HEK293T (cell line): ENCODE data around the gene CRYBB3.

Experiments used
- CTCF ChIA-PET: fragments of 350-600 bp; formaldehyde crosslinking; extraction: SDS; loops from one replicate; lab custom pipeline; 2021; ENCODE audit warnings: antibody characterized with exemption, inconsistent platforms; lab: Yijun Ruan, JAX
- POLR2A ChIA-PET: fragments of 350-600 bp; formaldehyde crosslinking; extraction: SDS; loops from one replicate; lab custom pipeline; 2020; ENCODE audit warnings: antibody characterized with exemption, inconsistent platforms; lab: Yijun Ruan, JAX
- DNase-seq: peaks from one replicate; pipeline ENCODE4 v3.0.0; 2012; ENCODE audit warnings: mixed read lengths; ENCODE audit errors: extremely low spot score
- ARNT ChIP-seq: fragments of 450-650 bp; IDR thresholded peaks from 2 replicates; pipeline ENCODE4 v1.6.1; 2017; ENCODE audit warnings: mild to moderate bottlenecking
- BHLHE40 ChIP-seq: fragments of 450-650 bp; IDR thresholded peaks from 2 replicates; pipeline ENCODE4 v1.6.1; 2016; ENCODE audit warnings: mild to moderate bottlenecking, moderate library complexity, borderline replicate concordance
- CTBP1 ChIP-seq: fragments of 450-650 bp; IDR thresholded peaks from 2 replicates; pipeline ENCODE4 v1.6.1; 2016; ENCODE audit warnings: borderline replicate concordance
- ELF4 ChIP-seq: fragments of 450-650 bp; IDR thresholded peaks from 2 replicates; pipeline ENCODE4 v1.6.1; 2017; ENCODE audit warnings: antibody characterized with exemption
- FOXA1 ChIP-seq: fragments of 450-650 bp; IDR thresholded peaks from 2 replicates; pipeline ENCODE4 v1.6.1; 2016; ENCODE audit warnings: mild to moderate bottlenecking
- FOXK2 ChIP-seq: fragments of 450-650 bp; IDR thresholded peaks from 2 replicates; pipeline ENCODE4 v1.6.1; 2016; ENCODE audit warnings: mild to moderate bottlenecking
- FOXM1 ChIP-seq: fragments of 450-650 bp; IDR thresholded peaks from 2 replicates; pipeline ENCODE4 v1.6.1; 2017; ENCODE audit warnings: mild to moderate bottlenecking, borderline replicate concordance
- HDGF ChIP-seq: fragments of 450-650 bp; IDR thresholded peaks from 2 replicates; pipeline ENCODE4 v1.6.1; 2017; ENCODE audit warnings: antibody characterized with exemption, borderline replicate concordance
- L3MBTL2 ChIP-seq: fragments of 450-650 bp; conservative IDR thresholded peaks from 2 replicates; pipeline ENCODE4 v1.6.1; 2016; ENCODE audit warnings: mild to moderate bottlenecking
- LEF1 ChIP-seq: fragments of 450-650 bp; IDR thresholded peaks from 2 replicates; pipeline ENCODE4 v1.6.1; 2017; ENCODE audit warnings: mild to moderate bottlenecking, borderline replicate concordance
- NFRKB ChIP-seq: fragments of 450-650 bp; IDR thresholded peaks from 2 replicates; pipeline ENCODE4 v1.6.1; 2016; ENCODE audit warnings: mild to moderate bottlenecking, moderate library complexity
- SP1 ChIP-seq: fragments of 450-650 bp; IDR thresholded peaks from 2 replicates; pipeline ENCODE4 v1.6.1; 2017
- SUZ12 ChIP-seq: fragments of 450-650 bp; IDR thresholded peaks from 2 replicates; pipeline ENCODE4 v1.6.1; 2016; ENCODE audit warnings: mild to moderate bottlenecking
- TARDBP ChIP-seq: fragments of 450-650 bp; IDR thresholded peaks from 2 replicates; pipeline ENCODE4 v1.6.1; 2016
- ZNF384 ChIP-seq: fragments of 450-650 bp; IDR thresholded peaks from 2 replicates; pipeline ENCODE4 v1.6.1; 2016
- TF ChIP-seq, protein P1 (sequence below): fragments of 450-650 bp; IDR thresholded peaks from 2 replicates; pipeline ENCODE4 v1.6.1; 2016

CRYBB3 gene

DNA sequence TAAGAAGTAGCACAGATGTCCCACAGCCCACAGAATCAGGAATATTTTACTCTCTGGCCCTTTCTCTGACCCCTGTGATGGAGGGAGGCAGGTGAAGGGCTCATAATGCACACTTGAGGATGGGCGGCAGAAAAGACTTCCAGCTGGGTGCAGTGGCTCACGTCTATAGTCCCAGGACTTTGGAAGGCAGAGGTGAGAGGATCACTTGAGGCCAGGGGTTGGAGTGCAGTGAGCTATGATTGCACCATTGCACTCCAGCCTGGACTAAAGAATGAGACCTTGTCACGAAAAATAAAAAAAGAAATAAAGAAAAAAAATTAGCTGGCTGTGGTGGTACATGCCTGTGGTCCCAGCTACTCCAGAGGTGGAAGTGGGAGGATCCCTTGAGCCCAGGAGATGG is 13.5 kb upstream of the CRYBB3 start:
- no peak for TF ChIP-seq FOXA1
- TF ChIP-seq L3MBTL2: no peak
- TF ChIP-seq SP1: no peak
- TF ChIP-seq, protein P1, sequence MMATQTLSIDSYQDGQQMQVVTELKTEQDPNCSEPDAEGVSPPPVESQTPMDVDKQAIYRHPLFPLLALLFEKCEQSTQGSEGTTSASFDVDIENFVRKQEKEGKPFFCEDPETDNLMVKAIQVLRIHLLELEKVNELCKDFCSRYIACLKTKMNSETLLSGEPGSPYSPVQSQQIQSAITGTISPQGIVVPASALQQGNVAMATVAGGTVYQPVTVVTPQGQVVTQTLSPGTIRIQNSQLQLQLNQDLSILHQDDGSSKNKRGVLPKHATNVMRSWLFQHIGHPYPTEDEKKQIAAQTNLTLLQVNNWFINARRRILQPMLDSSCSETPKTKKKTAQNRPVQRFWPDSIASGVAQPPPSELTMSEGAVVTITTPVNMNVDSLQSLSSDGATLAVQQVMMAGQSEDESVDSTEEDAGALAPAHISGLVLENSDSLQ: no peak
- TF ChIP-seq LEF1: no peak
- POLR2A ChIA-PET: no interaction called here
- CTCF ChIA-PET: no interaction called here
- DNase-seq: no peak

DNA sequence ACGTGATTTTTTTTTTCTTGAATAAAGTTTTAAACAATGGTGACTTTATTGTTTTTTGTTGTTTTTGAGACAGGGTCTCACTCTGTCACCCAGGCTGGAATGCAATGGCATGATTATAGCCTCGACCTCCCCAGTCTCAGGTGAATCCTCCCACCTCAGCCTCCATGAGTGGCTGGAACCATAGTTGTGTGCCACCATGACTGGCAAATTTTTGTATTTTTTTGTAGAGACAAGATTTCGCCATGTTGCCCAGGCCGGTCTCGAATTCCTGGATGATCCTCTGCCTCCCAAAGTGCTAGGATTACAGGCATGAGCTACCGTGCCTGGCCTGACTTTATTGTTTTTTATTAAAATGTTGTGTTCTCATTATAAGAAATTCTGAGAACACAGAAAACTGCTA is 12.2 kb upstream of the CRYBB3 start:
- POLR2A ChIA-PET: no interaction called here
- CTCF ChIA-PET: interaction anchor here (0.7 to 1.6 kb wide), 2 partner anchors 14 to 542 kb away, joined by 6 read pairs; no protein-coding TSS in a partner anchor
- TF ChIP-seq TARDBP (no peak), ELF4 (no peak), ARNT (no peak), FOXK2 (no peak), SUZ12 (no peak), HDGF (no peak), FOXA1 (no peak), LEF1 (no peak), FOXM1 (no peak)
- TF ChIP-seq, protein P1: no peak

DNA sequence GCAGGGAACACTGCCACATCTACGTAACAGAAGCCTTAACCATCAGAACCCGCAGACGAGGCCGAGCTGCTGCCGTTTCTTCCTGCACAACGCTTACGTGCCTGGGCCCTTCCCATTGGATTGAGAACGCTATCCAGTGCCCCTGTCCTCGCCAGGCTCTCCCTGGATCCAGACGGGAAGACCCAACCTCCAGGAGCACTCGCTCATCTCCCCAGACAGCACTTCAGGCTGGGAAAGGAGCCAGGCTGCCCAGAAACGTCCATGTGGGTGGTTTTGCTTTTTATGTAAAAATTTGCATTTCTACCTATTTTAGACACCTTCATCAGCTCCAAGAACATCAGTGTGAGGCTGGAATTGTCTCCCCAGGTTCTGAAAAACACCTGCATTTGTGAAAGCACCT is 7.3 kb upstream of the CRYBB3 start:
- ChIA-PET CTCF (no interaction called here), POLR2A (no interaction called here)
- no peak for TF ChIP-seq FOXM1
- TF ChIP-seq NFRKB: no peak
- no peak for TF ChIP-seq FOXA1
- TF ChIP-seq SP1: no peak
- no peak for TF ChIP-seq L3MBTL2
- TF ChIP-seq ELF4: no peak
- TF ChIP-seq BHLHE40: no peak
- TF ChIP-seq TARDBP: no peak
- TF ChIP-seq ZNF384: no peak
- no peak for TF ChIP-seq SUZ12
- TF ChIP-seq, protein P1: no peak
- TF ChIP-seq ARNT: no peak
- no peak for TF ChIP-seq HDGF
- no peak for TF ChIP-seq CTBP1
- no peak for TF ChIP-seq FOXK2
- no peak for TF ChIP-seq LEF1
- DNase-seq: no peak

More for the DNA sequence above, 12.2 kb upstream of the CRYBB3 start:
- DNase-seq: no peak

DNA sequence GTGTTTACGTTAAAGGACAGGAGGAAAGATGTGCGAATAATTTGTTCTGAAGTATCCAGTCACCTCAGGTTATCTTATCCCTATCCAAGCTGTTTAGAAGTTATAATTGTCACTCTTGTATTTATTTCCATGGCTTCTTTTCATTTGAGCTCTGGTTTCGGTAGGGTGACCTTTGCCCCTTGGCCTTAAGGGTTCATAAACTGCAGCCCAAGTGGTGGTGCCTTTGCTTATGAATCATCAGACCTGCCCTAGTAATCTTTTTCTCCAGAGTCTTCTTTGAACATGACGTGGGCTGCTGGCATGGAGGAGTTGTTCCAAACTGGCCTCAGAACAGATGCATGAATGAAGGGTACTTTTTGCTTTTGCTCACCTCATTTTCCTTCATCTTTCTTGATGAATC is 6.5 kb upstream of the CRYBB3 start:
- ChIA-PET POLR2A (no interaction called here), CTCF (no interaction called here)
- TF ChIP-seq NFRKB (no peak), ZNF384 (no peak), ELF4 (no peak), L3MBTL2 (no peak), SUZ12 (no peak), CTBP1 (no peak), FOXK2 (no peak), TARDBP (no peak), FOXM1 (no peak)
- TF ChIP-seq, protein P1: no peak
- DNase-seq: no peak

DNA sequence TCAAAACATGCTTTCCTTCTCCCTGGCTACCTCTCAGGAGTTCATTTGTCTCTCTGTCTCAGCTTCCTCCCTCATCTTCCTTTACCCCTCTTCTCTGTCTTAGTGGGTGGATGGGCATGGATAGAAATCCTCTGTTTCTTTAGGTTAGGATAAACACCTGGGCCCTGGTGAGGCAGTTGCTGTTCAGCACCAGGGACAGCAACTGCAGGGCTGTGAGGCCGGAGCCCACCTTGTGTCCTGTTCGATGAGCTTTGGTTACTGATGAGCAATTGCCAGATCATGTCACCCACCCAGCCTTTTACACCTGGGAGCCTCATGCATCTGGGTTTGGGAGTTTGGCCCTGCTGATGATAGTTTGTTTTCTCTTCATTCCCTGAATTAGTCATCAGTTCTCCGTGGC is 6.1 kb upstream of the CRYBB3 start:
- POLR2A ChIA-PET: no interaction called here
- TF ChIP-seq, protein P1: no peak
- TF ChIP-seq FOXM1 (no peak), L3MBTL2 (no peak), NFRKB (no peak), ELF4 (no peak), HDGF (no peak), FOXA1 (no peak), LEF1 (no peak), ARNT (no peak), SUZ12 (no peak), FOXK2 (no peak), ZNF384 (no peak), BHLHE40 (no peak)
- CTCF ChIA-PET: no interaction called here
- no peak for DNase-seq

DNA sequence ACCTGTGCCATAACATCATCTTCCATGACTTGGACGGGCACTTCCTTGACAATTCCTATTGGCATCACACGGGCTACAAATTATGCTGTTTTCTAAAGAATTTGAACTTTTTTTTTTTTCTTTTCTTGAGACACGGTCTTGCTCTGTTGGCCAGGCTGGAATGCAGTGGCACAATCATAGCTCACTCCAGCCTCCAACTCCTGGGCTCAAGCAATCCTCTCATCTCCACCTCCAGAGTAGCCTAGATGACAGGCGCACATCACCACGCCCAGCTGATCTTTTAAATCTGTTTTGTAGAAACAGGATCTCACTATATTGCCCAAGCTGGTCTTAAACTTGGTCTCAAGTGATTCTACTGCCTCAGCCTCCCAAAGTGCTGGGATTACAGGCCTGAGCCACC is 3.3 kb upstream of the CRYBB3 start:
- ChIA-PET POLR2A (no interaction called here), CTCF (no interaction called here)
- no peak for TF ChIP-seq NFRKB
- TF ChIP-seq TARDBP: no peak
- DNase-seq: no peak
